ENCODE measurements around the gene COPRS. TPM values are rescaled to one million over a fixed set of nuclear protein-coding genes. Genes with fewer than 3 reads are reported as not detected.

COPRS gene
- polyA plus RNA-seq, 6 donors from 2014 or later: 63.0 to 81.4 (median 66.9) TPM

DNA sequence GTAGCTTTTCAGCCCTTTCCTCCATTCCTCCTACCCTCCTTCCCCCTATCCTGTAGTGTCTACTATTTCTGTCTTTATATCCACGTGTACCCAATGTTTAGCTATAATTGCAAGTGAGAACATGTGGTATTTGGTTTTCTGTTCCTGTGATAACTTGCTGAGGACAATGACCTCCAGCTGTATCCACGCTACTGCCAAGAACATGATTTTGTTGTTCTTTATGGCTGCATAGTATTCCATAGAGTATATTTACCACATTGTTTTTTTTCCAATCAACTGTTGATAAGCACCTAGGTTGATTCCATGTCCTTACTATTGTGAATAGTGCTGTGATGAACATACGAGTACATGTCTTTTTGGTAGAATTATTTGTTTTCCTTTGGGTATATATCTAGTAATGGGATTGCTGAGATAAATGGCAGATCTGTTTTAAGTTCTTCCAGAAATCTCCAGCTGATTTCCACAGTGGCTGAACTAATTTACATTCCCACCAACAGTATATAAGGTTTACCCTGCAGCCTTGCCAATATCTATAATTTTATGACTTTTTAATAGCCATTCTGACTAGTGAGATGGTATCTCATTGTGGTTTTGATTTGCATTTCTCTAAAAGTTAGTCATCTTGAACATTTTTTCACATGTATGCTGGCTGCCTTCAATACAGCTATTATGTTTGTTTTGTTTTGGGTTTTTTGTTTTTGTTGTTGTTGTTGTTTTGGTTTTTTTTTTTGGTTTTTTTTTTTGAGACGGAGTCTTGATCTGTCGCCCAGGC, 10.9 kb upstream of the COPRS start:
- Mint-ChIP-seq H3K9me3 (no peaks in the 10 kb centered on the region), H3K36me3 (peaks cover 2 to 11% of the 10 kb centered on the region in 2 donors), H3K27ac (peak overlapping the region in 1 of 6 donors; percentile 21), H3K4me1 (peaks cover 0 to 1% (median 0%) of the 10 kb centered on the region in 3 donors), H3K4me3 (no peak overlapping the region), H3K27me3 (no peaks in the 10 kb centered on the region)
- DNase-seq: no peak
- no peak for ATAC-seq (ENCODE audit: low read depth in 2 of 2)

GRCh38 chr17:31869031-31869430, 10.0 kb upstream of the COPRS start:
- H3K9me3 Mint-ChIP-seq: no peaks in the 10 kb centered on the region
- DNase-seq (no peak), ATAC-seq (ENCODE audit: low read depth in 2 of 2) (no peak)
- no peaks in the 10 kb centered on the region for H3K27me3 Mint-ChIP-seq
- H3K27ac Mint-ChIP-seq: peak overlapping the region in 1 of 6 donors; percentile 11
- H3K4me3 Mint-ChIP-seq: no peak overlapping the region
- H3K36me3 Mint-ChIP-seq: peaks cover 8 to 11% of the 10 kb centered on the region in 2 donors
- peaks cover 0 to 1% (median 0%) of the 10 kb centered on the region in 3 donors for H3K4me1 Mint-ChIP-seq

DNA sequence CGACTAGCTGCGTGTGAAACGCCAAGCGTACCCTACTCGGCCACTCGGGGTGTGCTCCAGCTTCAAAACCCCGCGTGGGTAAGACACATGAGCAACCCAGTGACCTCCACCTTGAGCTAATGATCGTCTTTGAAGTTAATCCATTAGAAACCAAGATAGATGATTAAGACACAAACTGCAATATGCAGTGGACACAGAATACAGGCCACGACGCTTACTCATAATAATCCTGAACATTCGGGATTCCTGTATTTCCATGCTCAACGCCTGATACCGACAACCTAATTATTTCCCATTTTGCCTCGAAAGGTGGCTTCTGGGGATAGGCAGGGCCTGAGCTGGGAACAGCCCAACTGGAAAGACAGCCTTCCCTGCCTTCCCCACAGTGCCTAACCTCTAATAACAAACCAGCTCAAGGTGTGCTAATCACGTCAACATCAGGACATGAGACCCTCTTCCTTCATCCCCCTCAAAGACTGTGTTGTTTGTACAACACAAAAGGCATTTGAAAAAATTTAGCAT, 504 bp upstream of the COPRS start:
- DNase-seq (no peak), ATAC-seq (ENCODE audit: low read depth in 2 of 2) (no peak)
- Mint-ChIP-seq H3K9me3 (no peaks in the 10 kb centered on the region), H3K27ac (peak overlapping the region in 5 of 6 donors; percentile 46 to 94 (median 80)), H3K4me1 (peaks cover 16 to 27% (median 24%) of the 10 kb centered on the region in 3 donors), H3K27me3 (no peaks in the 10 kb centered on the region), H3K4me3 (peak overlapping the region; percentile 73 to 93 (median 88)), H3K36me3 (peaks cover 0 to 5% of the 10 kb centered on the region in 2 donors)

DNA sequence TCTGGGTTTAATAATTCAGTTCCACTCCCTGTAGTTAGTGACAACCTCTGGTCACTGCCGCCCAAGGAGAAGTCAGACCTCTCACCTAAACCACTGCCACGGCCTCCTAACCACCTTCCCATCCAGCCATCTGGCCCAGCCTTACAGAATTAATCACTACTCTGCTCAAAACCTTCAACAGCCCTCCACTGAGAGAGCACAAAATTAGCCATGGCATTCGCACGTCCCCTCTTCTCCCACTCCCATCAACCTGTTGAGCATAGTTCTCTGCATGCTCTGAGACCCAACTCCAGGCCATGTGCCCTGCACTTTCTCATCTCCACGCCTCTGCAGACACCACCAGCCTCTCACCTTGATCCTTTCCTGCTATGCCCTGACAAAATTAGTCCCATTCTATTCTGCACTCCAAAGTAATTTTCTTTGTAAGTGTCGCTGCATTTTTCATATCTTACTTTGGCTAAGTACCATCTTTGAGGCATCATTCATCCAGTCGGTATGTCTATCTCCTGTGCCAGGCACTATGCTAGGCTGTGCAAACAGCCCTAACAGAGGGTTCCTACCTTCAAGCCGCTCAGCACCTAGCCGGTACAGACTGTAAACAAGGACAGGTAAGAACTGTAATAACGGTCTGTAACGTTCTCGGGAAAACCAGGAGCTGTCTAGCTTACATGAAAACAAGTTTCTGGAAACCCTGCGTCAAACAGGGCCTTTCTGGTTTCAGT, 963 bp downstream of the COPRS start:
- ATAC-seq (ENCODE audit: low read depth in 2 of 2) (peak; percentile 13 to 23), DNase-seq (no peak)
- H3K36me3 Mint-ChIP-seq: peaks cover 0 to 7% of the 10 kb centered on the region in 2 donors

GRCh38 chr17:31856750-31857149, 2.3 kb downstream of the COPRS start:
- no peaks in the 10 kb centered on the region for H3K27me3 Mint-ChIP-seq
- H3K4me1 Mint-ChIP-seq: peaks cover 16 to 27% (median 26%) of the 10 kb centered on the region in 3 donors
- no peaks in the 10 kb centered on the region for H3K9me3 Mint-ChIP-seq
- no peak overlapping the region for H3K27ac Mint-ChIP-seq
- no peak for ATAC-seq (ENCODE audit: low read depth in 2 of 2)
- peak overlapping the region in 2 of 8 donors; percentile 85 to 90 for H3K4me3 Mint-ChIP-seq
- no peak for DNase-seq
- H3K36me3 Mint-ChIP-seq: peaks cover 6 to 16% of the 10 kb centered on the region in 2 donors

More for the DNA sequence above, 963 bp downstream of the COPRS start:
- Mint-ChIP-seq H3K9me3 (no peaks in the 10 kb centered on the region), H3K4me1 (peaks cover 16 to 27% (median 24%) of the 10 kb centered on the region in 3 donors), H3K27me3 (no peaks in the 10 kb centered on the region), H3K27ac (peak overlapping the region in 4 of 6 donors; percentile 10 to 96 (median 44)), H3K4me3 (peak overlapping the region; percentile 70 to 96 (median 88))

DNA sequence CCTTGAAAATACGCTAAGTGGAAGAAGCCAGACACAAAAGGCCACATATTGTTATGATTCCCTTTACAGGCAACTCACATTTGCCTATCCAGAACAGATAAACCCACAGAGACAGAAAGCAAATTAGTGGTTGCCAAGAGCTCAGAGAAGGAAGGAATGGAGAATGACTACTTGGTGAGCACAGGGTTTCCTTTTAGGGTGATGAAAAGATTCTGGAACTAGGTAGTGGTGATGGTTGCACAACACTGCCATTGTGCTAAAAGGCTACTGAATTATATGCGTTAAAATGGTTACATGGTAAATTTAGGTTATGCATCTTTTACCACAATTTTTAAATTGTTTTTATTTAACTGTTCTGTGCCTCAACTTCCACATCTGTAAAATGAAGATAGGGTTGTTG, 4.4 kb downstream of the COPRS start:
- DNase-seq (no peak), ATAC-seq (ENCODE audit: low read depth in 2 of 2) (no peak)
- Mint-ChIP-seq H3K36me3 (peaks cover 6 to 16% of the 10 kb centered on the region in 2 donors), H3K4me3 (peak overlapping the region in 1 of 8 donors; percentile 19), H3K27ac (no peak overlapping the region), H3K9me3 (no peaks in the 10 kb centered on the region), H3K27me3 (no peaks in the 10 kb centered on the region), H3K4me1 (peaks cover 12 to 23% (median 23%) of the 10 kb centered on the region in 3 donors)

GRCh38 chr17:31853911-31854470, 5.1 kb downstream of the COPRS start:
- Mint-ChIP-seq H3K9me3 (no peaks in the 10 kb centered on the region), H3K27ac (no peak overlapping the region), H3K36me3 (peaks cover 6 to 16% of the 10 kb centered on the region in 2 donors), H3K27me3 (no peaks in the 10 kb centered on the region), H3K4me3 (no peak overlapping the region), H3K4me1 (peaks cover 10 to 20% (median 18%) of the 10 kb centered on the region in 3 donors)
- ATAC-seq (ENCODE audit: low read depth in 2 of 2): no peak
- DNase-seq: no peak

DNA sequence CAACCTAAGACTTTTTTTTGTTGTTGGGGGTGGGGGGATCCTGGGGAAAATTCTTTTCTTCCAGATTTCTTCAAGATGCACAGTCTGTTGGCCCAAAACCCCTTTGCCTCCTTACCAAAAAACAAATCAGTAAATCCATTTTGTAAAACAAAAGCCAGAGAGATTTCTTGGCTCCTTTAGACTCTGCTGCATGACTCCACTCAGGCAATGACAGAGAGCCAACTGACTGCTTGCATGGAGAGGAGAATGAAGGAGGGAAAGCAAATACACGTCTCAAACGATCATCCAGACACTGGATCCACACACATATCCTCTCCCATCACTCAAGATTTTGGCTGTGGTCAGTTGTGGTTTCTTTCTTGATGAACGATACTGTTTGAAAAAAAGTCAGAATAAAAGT, 13.8 kb downstream of the COPRS start:
- H3K9me3 Mint-ChIP-seq: no peaks in the 10 kb centered on the region
- DNase-seq (no peak), ATAC-seq (ENCODE audit: low read depth in 2 of 2) (no peak)
- no peaks in the 10 kb centered on the region for H3K36me3 Mint-ChIP-seq
- H3K27me3 Mint-ChIP-seq: peaks cover 1 to 3% (median 2%) of the 10 kb centered on the region in 3 donors
- H3K27ac Mint-ChIP-seq: peak overlapping the region in 1 of 6 donors; percentile 42
- H3K4me3 Mint-ChIP-seq: no peak overlapping the region
- H3K4me1 Mint-ChIP-seq: no peaks in the 10 kb centered on the region

GRCh38 chr17:31843070-31843745, 15.8 kb downstream of the COPRS start:
- H3K4me3 Mint-ChIP-seq: no peak overlapping the region
- no peaks in the 10 kb centered on the region for H3K4me1 Mint-ChIP-seq
- ATAC-seq (ENCODE audit: low read depth in 2 of 2) (no peak), DNase-seq (no peak)
- no peaks in the 10 kb centered on the region for H3K9me3 Mint-ChIP-seq
- peaks cover 3 to 11% (median 9%) of the 10 kb centered on the region in 3 donors for H3K27me3 Mint-ChIP-seq
- H3K27ac Mint-ChIP-seq: no peak overlapping the region
- H3K36me3 Mint-ChIP-seq: no peaks in the 10 kb centered on the region

DNA sequence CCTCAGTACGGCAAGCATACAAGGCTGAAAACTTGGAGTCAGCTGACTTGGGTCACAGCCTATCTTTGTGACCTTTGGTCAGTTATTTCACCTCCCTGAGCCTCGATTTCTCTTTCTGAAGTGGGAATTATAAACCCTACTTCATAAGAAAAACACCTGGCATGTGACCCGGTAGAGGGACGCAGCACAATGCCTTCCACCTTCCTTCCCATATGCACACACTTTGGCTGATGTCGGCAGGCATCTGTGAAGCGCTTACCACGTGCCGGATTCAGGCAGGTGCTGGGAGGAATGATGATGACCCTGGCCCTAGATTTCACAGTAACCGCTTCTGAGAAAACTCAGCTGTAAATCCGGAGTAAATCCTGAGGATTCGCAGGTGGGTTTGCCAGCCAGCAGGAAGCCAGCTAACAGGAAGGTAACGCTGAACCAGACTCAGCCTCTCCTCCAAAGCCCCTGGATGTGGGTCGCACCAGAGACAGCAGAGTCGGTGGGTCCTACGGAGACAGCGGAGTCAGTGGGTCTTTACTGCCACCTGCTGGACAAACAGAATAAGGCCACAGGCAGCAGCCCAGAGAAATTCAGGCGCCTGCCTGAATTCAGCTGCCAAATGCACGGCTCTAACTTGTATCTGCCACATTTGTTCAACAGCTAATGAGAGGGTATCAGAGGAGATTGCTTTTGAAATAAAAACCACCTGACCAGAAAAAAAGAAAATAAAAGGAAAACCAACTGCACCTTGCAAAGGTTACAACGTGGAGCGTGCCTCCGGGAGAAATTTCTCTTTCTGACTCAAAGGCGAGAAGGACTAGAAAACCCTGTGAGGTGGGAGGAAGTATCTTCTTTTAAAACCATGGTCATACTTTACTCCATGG, 16.6 kb downstream of the COPRS start:
- Mint-ChIP-seq H3K4me1 (no peaks in the 10 kb centered on the region), H3K4me3 (no peak overlapping the region), H3K27me3 (peaks cover 7 to 15% (median 14%) of the 10 kb centered on the region in 3 donors), H3K36me3 (no peaks in the 10 kb centered on the region), H3K9me3 (no peaks in the 10 kb centered on the region), H3K27ac (no peak overlapping the region)
- DNase-seq (peak; percentile 65), ATAC-seq (ENCODE audit: low read depth in 2 of 2) (peak; percentile 88 to 93)

DNA sequence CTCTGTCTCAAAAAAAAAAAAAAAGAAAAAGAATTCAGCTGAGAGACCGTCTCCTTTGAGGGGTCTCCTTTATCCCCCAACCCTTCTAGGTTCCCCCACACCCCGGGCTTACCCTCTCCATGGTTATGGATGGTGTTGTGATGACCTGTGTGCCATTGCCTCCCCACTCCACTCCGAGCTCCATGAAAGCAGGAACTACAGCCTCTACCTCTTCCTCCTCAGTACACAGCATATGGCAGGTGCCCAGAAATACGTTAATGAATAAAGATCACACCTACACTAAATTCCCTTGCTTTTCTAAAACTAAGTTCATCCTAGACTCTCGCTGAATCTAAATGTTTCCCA, 17.2 kb downstream of the COPRS start:
- DNase-seq (no peak), ATAC-seq (ENCODE audit: low read depth in 2 of 2) (no peak)
- no peaks in the 10 kb centered on the region for H3K9me3 Mint-ChIP-seq
- H3K27ac Mint-ChIP-seq: no peak overlapping the region
- no peaks in the 10 kb centered on the region for H3K36me3 Mint-ChIP-seq
- H3K4me1 Mint-ChIP-seq: no peaks in the 10 kb centered on the region
- peaks cover 11 to 17% (median 15%) of the 10 kb centered on the region in 3 donors for H3K27me3 Mint-ChIP-seq
- no peak overlapping the region for H3K4me3 Mint-ChIP-seq

DNA sequence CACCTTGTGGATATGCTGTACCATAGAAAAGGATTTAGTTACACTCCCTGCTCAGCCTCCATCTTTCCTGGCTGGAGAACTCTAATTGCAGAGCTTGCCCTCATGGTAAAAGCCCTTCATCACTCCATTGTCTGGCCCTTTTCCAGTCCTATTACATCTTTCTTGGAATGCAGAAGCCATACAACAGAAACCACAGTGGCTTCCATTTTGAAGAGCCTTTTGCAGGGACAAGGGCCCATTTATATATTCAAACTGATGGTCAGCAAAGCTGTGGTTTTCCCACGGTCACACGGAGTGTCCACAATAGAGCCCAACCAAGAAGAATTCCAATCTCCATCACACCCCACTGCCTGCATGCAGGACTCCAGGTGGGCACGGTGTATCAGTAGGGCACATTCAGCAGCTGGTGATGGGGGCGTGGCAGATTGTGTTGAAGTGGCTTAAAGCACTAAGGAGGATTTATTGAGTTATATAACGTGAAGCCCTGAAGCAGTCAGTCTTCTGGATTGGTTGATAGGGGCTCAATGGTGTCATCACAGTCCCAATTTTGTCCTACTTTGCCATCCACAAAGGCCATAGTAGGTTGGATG, 20.3 kb downstream of the COPRS start:
- H3K9me3 Mint-ChIP-seq: no peaks in the 10 kb centered on the region
- ATAC-seq (ENCODE audit: low read depth in 2 of 2) (no peak), DNase-seq (no peak)
- peaks cover 6 to 9% (median 8%) of the 10 kb centered on the region in 3 donors for H3K4me1 Mint-ChIP-seq
- H3K36me3 Mint-ChIP-seq: no peaks in the 10 kb centered on the region
- H3K27ac Mint-ChIP-seq: no peak overlapping the region
- H3K27me3 Mint-ChIP-seq: peaks cover 8 to 17% (median 15%) of the 10 kb centered on the region in 3 donors
- no peak overlapping the region for H3K4me3 Mint-ChIP-seq
